ENCODE measurements around the gene ABCA6.

DNA sequence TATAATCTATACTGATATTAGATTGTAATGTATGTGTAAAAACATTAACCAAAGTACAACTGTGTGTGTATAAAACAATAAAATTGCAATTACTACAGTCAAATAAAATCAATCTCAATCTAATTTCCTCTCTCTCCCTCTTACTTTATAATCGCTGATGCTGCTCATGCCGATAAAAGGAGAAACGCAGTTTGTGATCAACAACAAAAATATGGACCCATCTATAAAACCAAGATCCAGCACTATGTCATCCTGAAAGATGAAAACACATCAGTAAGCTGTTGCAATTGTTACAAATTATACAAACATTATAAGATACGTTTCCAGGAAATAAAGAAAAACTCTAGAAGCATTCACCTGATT lies 33.5 kb upstream of the ABCA6 start:
- TF ChIP-seq EZH2phosphoT487 (IDR thresholded peaks at IDR 0.05; ENCODE audit: low read depth, severe bottlenecking, unreplicated experiment) (no peak), EZH2 (IDR thresholded peaks at IDR 0.05; ENCODE audit: borderline replicate concordance) (no peak)
- TF ChIP-seq, protein P1, sequence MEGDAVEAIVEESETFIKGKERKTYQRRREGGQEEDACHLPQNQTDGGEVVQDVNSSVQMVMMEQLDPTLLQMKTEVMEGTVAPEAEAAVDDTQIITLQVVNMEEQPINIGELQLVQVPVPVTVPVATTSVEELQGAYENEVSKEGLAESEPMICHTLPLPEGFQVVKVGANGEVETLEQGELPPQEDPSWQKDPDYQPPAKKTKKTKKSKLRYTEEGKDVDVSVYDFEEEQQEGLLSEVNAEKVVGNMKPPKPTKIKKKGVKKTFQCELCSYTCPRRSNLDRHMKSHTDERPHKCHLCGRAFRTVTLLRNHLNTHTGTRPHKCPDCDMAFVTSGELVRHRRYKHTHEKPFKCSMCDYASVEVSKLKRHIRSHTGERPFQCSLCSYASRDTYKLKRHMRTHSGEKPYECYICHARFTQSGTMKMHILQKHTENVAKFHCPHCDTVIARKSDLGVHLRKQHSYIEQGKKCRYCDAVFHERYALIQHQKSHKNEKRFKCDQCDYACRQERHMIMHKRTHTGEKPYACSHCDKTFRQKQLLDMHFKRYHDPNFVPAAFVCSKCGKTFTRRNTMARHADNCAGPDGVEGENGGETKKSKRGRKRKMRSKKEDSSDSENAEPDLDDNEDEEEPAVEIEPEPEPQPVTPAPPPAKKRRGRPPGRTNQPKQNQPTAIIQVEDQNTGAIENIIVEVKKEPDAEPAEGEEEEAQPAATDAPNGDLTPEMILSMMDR (IDR thresholded peaks at IDR 0.05; ENCODE audit: poor library complexity): no peak
